Ishikawa (cell line): ENCODE measurements around the gene UBE2QL1.

ENCODE experiments used
- CEBPB ChIP-seq: IDR thresholded peaks from 2 replicates; pipeline ENCODE4 v1.6.1; 2012
- CREB1 ChIP-seq: IDR thresholded peaks from 2 replicates; pipeline ENCODE4 v1.6.1; 2012; ENCODE audit warnings: low read depth
- EGR1 ChIP-seq: IDR thresholded peaks from 2 replicates; pipeline ENCODE4 v1.6.1; 2012
- EP300 ChIP-seq: IDR thresholded peaks from 2 replicates; pipeline ENCODE4 v1.6.1; 2012; ENCODE audit warnings: borderline replicate concordance
- FOXM1 ChIP-seq: IDR thresholded peaks from 2 replicates; pipeline ENCODE4 v1.6.1; 2012; ENCODE audit warnings: low read depth, borderline replicate concordance
- NFIC ChIP-seq: IDR thresholded peaks from 2 replicates; pipeline ENCODE4 v1.6.1; 2012
- RAD21 ChIP-seq: IDR thresholded peaks from 2 replicates; pipeline ENCODE4 v1.6.1; 2012; ENCODE audit warnings: low read depth
- TAF1 ChIP-seq: IDR thresholded peaks from 2 replicates; pipeline ENCODE4 v1.6.1; 2012; ENCODE audit warnings: low read depth, mild to moderate bottlenecking
- TCF12 ChIP-seq: IDR thresholded peaks from 2 replicates; pipeline ENCODE4 v1.6.1; 2012; ENCODE audit warnings: low read depth
- TEAD4 ChIP-seq: IDR thresholded peaks from 2 replicates; pipeline ENCODE4 v1.6.1; 2012
- YY1 ChIP-seq: IDR thresholded peaks from 2 replicates; pipeline ENCODE4 v1.6.1; 2012; ENCODE audit warnings: low read depth
- ZBTB7A ChIP-seq: IDR thresholded peaks from 2 replicates; pipeline ENCODE4 v1.6.1; 2012; ENCODE audit warnings: low read depth
- TF ChIP-seq, protein P1 (sequence below): IDR thresholded peaks from 2 replicates; pipeline ENCODE4 v1.6.1; 2012; ENCODE audit warnings: low read depth, mild to moderate bottlenecking
- TF ChIP-seq, protein P2 (sequence below): IDR thresholded peaks from 2 replicates; pipeline ENCODE4 v1.6.1; 2012
- TF ChIP-seq, protein P3 (sequence below): IDR thresholded peaks from 2 replicates; pipeline ENCODE4 v1.6.1; 2012

Gene UBE2QL1

DNA sequence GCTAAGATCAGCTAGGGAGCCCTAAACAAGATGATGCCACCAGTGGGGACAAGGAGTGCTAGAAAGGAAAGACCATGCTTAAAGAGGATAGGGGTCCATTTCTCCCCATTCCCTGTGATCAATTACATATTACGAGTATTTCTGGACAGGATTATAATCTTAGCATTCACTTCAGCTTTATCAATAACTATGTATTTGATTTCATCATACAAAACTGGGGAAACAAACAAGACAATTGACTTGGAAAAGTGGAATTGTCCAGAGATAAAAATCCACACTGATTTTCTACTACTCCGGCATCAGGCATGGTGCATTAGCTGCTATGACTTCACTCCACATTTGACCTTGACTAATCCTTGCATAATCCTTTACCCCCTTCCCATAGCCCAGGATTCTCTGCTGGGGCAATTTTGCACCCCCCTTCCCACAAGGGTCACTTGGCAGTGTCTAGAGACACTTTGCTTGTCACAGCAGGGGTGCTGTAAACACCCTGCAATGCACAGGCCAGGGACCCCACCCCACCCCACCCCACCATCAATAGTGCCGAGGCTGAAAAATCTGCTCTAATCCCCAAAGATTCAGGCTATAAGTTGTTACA lies 29.9 kb upstream of the UBE2QL1 start:
- TF ChIP-seq EGR1: no peak
- TF ChIP-seq EP300: no peak
- TF ChIP-seq CREB1: no peak
- TF ChIP-seq TAF1: no peak

DNA sequence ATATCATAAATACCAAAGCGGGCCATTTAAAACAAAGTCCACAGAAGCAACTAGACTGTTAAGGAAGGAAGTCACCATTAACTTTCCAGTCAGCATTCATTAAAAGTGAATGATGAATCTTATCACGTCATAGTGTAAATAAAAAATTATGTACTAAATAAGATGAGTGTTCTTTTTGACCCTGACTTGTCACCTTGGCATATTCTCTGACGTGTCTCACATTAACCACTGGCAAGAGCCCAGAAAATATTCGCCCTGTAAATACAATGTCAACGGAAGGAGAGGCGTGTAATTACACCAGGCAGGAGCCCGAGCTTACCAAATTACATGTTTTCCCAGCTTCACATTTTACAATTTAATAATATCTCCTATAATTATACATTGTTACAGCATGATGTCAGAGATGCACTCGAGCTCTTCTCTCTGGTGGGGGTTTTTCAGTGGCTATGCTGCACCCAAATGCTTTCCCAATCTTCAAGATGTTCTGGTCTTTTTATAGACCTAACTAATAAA lies 29.3 kb upstream of the UBE2QL1 start:
- TF ChIP-seq TAF1 (no peak), EGR1 (no peak), EP300 (no peak), TEAD4 (no peak)
- TF ChIP-seq, protein P1, sequence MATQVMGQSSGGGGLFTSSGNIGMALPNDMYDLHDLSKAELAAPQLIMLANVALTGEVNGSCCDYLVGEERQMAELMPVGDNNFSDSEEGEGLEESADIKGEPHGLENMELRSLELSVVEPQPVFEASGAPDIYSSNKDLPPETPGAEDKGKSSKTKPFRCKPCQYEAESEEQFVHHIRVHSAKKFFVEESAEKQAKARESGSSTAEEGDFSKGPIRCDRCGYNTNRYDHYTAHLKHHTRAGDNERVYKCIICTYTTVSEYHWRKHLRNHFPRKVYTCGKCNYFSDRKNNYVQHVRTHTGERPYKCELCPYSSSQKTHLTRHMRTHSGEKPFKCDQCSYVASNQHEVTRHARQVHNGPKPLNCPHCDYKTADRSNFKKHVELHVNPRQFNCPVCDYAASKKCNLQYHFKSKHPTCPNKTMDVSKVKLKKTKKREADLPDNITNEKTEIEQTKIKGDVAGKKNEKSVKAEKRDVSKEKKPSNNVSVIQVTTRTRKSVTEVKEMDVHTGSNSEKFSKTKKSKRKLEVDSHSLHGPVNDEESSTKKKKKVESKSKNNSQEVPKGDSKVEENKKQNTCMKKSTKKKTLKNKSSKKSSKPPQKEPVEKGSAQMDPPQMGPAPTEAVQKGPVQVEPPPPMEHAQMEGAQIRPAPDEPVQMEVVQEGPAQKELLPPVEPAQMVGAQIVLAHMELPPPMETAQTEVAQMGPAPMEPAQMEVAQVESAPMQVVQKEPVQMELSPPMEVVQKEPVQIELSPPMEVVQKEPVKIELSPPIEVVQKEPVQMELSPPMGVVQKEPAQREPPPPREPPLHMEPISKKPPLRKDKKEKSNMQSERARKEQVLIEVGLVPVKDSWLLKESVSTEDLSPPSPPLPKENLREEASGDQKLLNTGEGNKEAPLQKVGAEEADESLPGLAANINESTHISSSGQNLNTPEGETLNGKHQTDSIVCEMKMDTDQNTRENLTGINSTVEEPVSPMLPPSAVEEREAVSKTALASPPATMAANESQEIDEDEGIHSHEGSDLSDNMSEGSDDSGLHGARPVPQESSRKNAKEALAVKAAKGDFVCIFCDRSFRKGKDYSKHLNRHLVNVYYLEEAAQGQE: no peak

DNA sequence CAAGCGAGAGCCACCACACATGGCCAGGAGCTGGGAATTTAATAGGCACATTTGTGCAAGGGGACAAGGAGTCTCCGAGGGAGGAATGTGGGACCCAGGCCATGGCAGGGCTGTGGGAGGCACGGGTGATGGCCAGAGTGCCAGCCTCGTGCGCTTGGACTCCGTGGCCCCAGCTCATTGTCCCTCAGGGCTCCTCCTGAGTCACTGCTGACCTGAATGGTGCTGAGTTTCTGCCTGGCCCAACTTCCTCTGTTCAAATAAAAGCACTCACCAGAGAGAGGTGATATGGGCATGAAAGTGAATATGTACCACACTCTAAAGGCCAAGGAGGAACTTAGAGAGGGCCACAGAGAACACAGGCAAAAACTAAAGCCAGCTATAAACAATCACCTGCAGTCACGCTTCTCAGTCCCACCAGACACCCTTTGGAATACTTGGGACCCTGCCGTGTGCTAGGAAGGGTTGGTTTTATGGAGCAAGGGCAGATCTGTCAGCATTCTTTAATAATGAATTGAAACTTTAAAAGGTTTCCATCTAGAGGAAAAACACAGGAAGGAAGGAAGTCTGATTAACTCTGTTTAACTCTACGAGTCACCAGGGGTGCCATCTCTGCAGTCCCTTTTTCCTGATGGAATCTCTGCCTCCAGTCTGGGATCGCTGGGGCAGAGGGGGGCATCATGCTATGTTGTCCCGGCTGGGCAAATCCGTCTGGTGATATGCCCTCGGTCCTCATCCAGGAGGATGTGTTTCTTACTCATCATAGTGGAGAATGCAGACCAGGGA lies 25.1 kb upstream of the UBE2QL1 start:
- TF ChIP-seq TCF12 (no peak), NFIC (no peak)
- TF ChIP-seq, protein P1: no peak
- TF ChIP-seq, protein P2, sequence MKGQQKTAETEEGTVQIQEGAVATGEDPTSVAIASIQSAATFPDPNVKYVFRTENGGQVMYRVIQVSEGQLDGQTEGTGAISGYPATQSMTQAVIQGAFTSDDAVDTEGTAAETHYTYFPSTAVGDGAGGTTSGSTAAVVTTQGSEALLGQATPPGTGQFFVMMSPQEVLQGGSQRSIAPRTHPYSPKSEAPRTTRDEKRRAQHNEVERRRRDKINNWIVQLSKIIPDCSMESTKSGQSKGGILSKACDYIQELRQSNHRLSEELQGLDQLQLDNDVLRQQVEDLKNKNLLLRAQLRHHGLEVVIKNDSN: no peak

DNA sequence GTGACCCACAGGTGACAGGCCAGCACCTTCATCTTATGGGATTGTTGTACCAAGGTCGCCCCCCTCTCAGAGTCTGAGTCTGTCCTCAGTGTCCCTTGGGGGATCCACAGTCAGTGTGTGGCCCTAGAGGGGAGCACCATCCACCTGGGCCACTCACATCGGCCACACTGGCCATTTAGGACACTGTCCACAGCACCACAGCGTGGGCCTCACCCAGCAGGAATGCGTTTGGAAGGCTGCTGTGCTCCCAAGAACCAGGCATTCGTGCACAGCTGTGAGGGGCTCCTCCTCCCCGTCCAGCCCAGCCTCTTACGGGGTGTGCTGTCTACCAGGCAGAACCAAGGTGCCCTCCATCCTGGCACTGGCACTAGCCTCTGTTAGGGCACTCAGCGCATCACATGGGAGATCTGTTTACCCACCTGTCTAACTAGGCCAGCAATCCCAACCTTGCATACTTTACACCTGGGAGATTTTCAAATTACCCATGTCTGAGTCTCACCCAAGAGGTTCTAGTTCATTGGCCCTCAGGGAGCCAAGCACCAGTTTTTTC lies 24.5 kb upstream of the UBE2QL1 start:
- TF ChIP-seq CREB1 (no peak), TAF1 (no peak), FOXM1 (no peak), EP300 (no peak), ZBTB7A (no peak), CEBPB (no peak), TCF12 (no peak), TEAD4 (no peak), RAD21 (no peak), NFIC (no peak), YY1 (no peak), EGR1 (no peak)
- TF ChIP-seq, protein P3, sequence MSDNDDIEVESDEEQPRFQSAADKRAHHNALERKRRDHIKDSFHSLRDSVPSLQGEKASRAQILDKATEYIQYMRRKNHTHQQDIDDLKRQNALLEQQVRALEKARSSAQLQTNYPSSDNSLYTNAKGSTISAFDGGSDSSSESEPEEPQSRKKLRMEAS: no peak
- TF ChIP-seq, protein P2: no peak
- TF ChIP-seq, protein P1: no peak

DNA sequence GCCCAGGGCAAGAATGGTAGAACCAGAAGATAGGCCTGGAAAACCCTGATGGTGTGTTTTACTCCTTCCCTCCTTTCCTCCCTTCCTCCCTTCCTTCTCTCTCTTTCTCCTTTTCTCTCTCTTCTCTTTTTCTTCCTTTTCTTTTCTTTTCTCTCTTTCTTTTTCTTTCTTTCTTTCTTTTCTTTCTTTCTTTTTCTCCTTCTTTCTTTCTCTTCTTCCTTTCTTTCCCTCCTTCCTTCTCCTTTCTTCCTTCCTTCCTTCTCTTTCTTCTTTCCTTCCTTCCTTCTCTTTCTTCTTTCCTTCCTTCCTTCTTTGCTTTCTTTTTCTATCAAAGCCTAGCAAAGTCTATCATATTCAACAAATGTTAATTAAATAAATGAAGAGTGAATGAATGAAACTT lies 24.0 kb upstream of the UBE2QL1 start:
- TF ChIP-seq FOXM1 (no peak), EP300 (no peak)
